ENCODE results near the gene ERBB4.

- no peak for TF ChIP-seq CTCF (IDR thresholded peaks at IDR 0.05)
- TF ChIP-seq POLR2AphosphoS5 (IDR thresholded peaks at IDR 0.05; ENCODE audit: low read depth, low read length): no peak
- TF ChIP-seq TCF7L2 (IDR thresholded peaks at IDR 0.05; ENCODE audit: low read depth, low read length): no peak
- no peak for TF ChIP-seq SIN3A (IDR thresholded peaks at IDR 0.05; ENCODE audit: borderline replicate concordance, insufficient read depth, low read depth, low read length)
These were observed 1121.1 kb downstream of the ERBB4 start for GRCh38 chr2:211417544-211417943.
